RPMI7951 (cell line): ENCODE data around the gene PRLR. TPM values are rescaled to one million over a fixed set of nuclear protein-coding genes. Genes with fewer than 3 reads are reported as not detected.
"Not testable (repeated sequence)": the region's sequence is repeated elsewhere in the genome, so short reads cannot be mapped to it uniquely, and the experiment has no call there.

Experiments
- DNase-seq: peaks from one replicate; pipeline ENCODE4 v3.0.0-alpha.2; 2012; ENCODE audit warnings: low read depth
- total RNA-seq: library from RNA; depleted of rRNA; stranded (reverse); fragments of >200 nt; shearing (Covaris generic); gene quantifications from 2 replicates; pipeline ENCODE4 v1.2.3, GENCODE V29; 2014; rRNA removed

PRLR gene
- total RNA-seq = 0.10 and 0.12 TPM in 2 replicates

DNA sequence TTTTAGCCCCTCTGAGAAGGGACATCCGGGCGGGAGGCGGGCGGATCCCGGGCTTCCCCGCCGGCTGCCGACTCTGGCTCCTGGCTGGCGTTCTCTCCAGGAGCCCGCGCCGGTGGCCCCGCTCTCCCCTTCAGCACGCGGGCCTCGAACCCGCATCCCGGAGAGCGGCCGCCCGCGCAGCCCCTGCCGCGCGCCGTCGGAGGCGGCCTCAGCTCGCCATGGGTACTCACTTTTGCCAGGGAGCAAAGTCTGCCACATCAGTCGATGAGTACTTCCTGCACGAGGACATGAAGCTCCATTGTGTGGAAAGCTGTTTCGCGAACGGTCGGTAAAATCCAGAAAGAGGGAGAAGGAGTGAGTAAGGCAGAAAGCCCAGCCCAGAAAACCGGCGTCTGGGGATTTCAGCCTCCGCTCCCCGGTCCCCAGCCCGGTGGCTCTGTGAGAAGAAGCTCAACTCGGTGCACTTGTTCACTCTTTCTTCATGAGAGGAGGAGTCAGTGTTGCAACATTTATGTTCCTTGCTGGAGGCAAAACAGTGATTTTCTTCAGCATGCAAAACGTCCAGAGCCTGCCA lies at the start of gene PRLR:
Gene PRLR, minus strand, starts transcription at position 450 of the 574 bp plus-strand sequence. CDS start 140,867 bp downstream, outside the sequence.
- DNase-seq = peak; percentile 19

DNA sequence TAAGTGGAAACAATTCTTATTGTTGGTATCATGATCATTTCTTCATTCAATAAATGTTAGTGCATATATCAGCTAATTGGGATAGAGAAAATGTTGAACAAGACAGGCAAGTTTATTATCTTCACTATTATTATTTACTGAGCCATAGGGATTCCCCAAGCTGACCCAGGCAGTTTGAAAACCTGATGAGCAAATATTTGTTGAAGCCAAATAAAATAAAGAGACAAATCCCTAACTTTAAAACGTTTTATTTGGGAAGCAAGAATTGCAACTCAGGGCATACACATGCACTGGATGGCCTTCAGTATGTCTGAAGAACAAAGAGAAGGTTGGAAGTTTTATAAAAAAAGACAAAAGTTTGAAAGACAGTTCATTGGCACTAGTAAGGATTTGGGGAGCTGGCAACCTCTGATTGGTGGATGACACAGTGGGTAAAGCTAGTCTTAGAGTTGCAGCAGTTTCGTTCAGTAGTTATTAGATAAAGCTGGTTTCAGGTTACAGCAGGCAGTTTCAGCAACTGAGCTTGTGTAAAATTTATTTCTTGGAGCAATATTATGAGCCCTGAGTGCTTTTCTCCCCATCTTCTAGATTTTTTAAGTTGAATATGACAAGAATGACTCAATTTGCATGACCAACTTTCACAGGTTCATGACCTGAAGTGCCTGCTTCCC lies 44.7 kb upstream of the PRLR start:
- DNase-seq = no peak

DNA sequence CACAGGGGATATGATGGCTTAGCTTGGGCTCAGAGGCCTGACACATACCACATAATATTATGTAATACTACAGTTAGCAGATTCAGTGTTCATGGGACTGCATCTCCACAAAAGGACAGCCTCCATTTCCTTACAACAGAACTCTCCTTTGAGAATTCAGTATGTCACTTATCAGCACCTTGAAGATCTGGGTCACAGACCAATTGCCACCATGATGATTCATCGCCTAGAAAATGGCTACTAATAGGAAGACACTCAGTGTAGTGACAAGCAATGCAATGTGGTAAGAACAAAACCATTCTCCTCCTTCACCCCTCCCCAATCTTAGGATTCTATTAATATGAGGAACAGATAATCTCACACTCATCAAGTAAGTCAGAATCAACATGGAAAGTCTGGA lies 38.7 kb upstream of the PRLR start:
- no peak for DNase-seq

DNA sequence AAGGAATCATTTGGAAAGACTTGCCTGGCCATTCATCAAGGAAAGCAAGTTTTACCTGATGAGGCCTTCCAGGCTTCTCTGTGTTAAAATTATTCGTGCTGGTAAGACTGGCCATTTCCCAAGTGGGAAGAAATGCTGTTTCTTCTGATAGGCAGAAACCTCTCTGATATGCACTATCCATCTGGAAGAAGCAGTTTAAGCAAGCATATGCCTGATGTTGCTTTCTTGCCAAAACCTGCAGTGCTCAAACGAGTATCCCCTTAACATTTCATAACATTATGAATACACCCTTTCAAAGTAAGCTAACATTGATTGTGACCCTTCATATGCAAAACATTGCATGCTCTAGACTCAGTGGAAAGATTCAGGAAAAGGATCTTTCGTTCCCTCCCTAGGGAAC lies 36.0 kb upstream of the PRLR start:
- no peak for DNase-seq

DNA sequence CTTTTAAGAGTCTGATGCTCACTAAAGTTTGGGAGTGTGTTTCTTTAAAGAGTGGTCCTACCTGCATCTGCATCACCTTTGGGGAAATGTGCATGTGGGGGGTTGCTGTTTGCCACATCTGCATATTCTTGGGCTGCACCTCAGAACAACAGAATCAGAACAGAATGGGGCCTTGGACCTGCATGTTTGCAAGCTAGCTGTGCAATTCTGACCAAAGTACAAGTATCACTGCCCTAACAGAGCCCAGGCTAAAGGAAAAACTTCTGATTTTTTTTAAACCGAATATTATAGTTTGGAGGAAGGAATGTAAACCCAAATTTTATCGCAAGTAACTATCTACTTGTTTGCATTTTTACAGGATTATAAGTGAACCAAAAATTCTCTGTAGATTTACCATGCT lies 34.2 kb upstream of the PRLR start:
- no peak for DNase-seq

DNA sequence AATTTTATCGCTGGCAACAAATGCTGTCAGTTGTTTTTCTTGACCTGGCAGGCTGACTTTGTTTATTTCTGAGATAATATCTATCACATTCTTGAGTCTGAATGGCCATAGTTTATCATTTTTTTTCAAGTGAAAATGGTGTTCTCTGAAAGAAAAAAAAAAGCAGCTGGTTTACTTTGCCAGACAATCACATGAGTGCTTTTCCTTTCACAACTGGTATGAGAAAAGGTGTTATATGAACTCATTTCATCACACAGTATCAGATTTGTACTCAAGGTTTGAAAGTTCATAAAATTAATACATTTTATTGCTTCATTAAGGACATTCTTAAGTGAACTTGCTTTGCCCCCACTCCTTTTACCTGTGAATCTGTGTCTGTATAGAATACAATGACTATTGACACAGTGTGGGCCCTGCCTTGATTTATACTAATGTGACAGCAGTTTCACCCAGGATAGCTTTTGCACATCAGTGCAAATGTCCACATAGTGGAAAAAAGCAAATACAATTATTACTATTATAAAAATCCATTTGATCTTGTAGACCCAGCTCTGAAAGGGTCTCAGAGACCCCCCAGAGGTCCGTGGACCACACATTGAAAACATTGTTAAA lies 33.1 kb upstream of the PRLR start:
- DNase-seq = no peak

DNA sequence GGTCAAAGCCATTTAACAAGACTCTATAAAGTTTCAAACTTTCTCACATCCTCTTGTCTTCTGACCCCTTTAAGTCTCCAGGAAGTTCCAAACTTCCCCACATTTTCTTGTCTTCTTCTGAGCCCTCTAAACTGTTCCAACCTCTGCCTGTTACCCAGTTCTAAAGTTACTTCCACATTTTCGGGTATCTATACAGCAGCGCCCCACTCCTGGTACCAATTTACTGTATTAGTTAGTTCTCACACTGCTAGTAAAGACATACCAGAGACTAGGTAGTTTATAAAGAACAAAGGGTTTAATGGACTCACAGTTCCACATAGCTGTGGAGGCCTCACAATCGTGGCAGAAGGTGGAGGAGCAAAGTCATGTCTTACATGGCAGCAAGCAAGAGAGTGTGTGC lies 23.3 kb upstream of the PRLR start:
- DNase-seq = no peak

DNA sequence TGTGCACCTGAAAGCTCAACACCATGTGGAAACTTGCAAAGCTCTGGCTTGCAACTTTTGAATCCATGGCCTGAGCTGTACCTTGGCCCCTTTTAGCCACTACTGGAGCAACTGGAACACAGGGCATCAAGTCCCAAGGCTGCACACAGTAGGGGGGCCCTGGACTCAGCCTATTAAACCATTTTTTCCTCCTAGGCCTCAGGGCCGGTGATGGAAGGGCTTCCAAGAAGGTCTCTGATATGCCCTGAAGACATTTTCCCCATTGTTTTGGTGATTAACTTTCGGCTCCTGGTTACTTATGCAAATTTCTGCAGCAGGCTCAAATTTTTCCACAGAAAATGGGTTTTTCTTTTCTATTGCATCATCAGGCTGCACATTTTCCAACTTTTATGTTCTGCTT lies 22.7 kb upstream of the PRLR start:
- no peak for DNase-seq

DNA sequence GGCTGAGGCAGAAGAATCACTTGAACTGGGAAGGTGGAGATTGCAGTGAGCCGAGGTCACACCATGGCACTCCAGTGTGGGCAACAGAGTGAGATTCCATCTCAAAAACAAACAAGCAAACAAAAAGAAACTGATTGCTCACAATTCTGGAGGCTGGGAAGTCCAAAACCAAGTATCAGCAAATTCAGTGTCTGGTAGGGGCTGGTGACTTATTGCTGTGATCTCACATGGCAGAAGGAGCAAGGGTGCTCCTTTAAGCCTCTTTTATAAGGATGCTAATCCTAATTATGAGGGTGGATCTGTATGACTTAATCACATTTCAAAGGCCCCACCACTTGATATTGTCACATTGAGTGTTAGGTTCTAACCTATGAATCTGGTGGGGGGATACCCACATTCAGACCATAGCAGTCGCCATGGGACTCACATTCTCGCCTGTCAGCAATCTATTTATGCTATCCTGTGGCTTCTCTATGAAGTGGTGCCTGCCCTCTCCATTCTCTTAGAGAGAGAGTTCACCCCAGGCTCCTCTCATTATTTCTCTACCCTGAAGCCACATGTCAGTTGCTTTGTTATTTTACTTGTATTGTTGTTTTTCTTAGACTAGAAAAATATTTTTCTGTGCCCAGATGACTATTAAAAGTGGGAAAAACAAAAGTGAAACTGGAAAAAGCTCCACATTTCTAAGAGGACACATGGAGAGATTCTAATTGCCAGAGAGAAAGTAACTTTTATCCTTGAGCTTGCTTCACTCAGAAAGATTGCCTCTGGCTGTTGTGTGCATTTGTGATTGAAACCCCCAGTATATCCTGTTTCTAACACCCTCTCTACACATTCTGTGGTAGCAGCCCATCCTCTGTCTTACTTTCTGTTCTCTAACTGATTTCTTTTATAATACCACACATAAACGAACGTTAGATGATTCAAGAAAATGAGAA lies 18.8 kb upstream of the PRLR start:
- peak; percentile 25 for DNase-seq

DNA sequence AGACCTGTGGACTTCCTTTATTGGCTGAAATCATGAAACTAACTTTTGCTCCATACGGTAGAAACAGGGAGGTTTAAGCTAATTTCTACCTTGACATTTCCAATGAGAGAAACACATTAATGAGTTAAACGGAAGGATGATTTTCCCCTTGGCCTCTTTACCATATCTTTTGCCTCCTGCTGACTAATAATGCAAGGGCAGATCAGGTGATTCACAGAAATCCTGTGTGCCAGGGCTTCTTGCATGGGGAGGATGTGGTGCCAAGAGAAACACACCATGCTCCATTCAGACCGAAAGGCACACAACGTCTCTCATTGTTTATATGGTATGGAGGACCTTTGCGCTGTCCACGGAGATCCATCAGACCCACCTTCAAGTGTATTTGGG lies 17.4 kb upstream of the PRLR start:
- peak; percentile 54 for DNase-seq

DNA sequence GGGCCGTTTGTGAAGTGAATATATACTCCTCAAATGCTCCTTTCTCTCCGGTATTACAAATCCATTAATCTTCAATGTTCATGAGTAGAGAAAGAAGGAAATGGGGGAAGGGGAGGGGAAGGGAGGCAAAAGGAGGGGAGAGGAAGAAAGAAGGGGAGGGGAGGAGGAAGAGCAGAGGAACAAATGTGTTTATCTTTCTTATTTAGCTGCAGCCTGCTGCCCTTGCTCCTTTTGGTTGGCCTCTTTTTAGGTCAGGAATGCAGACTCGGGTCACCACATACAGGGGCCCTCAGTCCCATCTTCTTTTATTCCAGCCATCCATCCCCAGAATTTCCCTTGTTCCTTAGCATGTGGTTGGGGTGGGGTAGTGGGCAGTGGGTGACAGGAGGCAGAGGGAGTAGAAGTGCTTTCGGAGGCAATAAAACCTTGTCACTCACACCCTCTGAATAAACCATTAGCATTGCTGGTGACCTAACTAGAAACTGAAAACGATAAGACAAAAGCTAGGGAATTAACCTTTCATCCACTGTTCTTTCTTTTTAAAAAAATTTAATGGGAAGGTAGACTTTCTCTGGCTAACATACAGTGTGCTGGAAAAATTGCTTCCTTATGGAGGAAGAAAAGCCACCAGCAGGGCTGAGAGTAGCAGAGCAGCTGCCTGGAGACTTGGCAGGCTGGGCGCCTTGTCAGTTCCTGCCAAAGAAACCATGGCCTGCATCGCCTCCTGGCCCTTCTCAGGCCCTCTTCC lies 16.8 kb upstream of the PRLR start:
- peak; percentile 45 for DNase-seq

DNA sequence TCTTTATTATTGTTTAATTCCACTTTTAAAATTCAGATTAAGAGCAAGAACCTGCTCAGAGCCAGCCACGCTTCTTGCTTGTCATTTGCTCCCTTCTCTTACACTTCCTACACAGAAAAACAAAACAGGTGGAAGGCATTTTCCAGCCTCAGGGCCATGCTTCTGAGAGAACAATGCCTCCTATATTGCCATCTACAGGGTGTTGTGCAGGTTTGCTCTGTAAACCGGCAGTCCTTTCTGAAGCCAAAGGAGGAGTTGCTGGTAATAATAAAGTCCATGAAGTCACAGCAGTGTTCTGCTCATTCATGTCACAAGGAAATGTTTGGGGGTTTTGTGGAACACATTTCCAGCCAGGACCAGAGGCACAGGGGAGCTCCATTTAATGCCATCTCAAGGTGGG lies 16.1 kb upstream of the PRLR start:
- no peak for DNase-seq

DNA sequence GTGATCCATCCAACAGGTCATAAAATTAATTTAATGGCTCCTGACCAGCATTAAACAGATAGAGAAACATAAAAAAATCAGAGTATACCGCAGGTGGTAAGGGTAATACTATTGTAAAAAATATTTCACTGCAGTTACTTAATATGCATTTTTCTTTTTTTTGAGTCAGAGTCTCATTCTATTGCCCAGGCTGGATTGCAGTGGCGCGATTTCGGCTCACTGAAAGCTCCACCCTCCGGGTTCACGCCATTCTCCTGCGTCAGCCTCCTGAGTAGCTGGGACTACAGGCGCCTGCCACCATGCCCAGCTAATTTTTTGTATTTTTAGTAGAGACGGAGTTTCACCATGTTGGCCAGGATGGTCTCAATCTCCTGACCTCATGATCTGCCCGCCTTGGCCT lies 15.1 kb upstream of the PRLR start:
- DNase-seq = not testable (repeated sequence)

DNA sequence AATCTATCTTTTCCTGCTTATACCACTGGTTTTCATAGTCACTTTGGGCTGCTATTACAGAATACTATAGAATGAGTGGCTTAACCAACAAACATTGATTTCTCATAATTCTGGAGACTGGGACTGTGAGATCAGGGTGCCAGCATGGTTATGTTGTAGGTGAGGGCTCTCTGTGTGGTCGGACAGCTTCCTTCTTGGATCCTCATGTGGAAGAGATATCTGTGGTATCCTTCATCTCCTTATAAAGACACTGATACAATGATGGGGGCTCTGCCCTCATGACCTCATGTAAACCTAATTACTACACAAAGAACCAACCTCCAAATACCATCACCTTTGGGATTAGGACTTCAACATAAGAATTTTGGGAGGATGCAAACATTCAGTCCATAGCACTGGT lies 13.9 kb upstream of the PRLR start:
- DNase-seq = no peak

DNA sequence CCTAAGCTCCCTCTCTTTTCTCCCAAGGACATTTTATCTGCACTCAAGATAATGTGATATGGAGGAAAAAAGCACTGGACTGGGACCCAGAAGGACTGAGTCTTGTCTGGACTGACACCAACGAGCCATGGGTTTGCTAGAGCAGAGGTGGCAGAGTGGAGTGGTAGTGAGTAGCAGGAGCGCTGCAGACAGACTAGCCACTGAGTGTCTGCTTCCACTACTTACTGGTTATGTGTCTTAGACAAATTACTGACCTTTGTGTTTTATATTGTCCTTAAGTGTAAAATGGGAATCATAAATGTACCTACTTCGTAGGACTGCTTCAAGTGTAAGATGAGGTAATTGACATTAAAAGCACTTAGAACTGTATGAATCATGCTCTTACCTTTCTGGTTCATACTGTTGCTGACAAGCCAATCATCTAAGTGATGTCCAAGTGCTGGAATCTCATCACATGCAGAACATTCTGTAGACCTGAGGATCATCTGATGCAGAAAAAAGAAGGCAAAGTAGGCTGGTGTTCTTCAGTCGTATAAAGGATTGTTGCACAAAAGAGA lies 12.5 kb upstream of the PRLR start:
- no peak for DNase-seq

DNA sequence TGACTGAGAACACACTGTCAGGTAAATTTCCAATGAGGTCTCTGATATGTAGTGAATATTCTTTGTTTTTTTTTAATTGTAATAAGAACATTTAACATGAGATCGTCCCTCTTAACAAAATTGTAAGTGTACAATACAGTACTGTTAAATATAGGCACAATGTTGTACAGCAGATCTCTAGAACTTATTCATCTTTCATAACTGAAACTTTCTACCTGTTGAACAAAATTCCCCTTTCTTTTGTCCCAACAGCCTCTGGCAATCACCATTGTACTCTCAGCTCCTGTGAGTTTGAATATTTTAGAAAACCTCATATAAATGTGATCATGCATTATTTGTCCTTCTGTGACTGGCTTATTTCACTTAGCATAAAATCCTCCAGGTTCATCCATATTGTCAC lies 10.6 kb upstream of the PRLR start:
- no peak for DNase-seq

DNA sequence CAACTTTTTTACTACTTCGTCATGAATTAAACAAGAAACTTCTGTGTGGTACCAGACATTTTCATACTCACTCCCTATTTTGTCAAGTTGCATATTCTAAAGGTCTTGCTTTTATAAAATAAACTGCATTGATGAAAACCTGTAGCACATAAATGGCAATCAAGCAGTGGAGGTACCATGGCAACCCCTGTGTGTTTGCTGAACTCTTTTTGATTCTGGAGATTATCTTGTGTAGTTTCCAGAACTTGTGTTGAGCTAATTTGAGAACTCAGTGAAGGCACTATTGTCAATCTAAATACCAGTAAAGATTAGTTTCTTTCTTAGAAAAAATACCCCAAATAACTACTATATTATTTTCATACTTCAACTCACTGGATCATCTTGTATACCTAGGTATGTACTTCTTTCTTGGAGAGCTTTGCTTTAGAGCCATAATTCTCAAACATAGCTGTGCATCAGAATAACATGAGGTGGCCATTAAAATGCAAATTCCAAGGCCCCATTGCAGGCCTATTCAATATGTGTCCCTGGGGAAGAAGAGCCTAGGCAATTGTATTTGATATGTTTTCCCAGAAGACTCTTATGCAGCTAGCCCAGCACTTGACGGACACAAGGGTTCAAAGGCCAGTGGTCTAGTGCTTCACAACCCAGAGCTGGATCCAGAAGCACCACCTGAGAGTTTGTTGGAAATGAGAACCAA lies 9.8 kb upstream of the PRLR start:
- DNase-seq = no peak

DNA sequence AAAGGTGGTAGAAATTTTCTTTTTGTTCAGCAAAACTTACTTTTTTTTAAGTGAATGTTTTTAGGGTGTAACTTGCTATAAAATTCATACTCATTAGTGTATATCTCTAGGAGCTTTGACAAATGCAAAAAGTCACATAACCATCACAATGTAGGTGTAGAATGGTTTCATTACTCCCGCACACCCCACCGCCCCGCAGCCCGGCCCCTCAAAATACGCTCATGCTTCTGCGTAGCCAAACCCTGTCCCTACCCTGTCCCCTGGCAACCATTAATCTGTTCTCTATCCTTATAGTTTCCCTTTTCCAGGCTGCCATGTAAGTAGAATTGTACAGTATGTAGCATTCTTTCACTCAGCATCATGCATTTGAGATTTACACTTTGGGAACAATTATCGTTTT lies 9.2 kb upstream of the PRLR start:
- DNase-seq = no peak

DNA sequence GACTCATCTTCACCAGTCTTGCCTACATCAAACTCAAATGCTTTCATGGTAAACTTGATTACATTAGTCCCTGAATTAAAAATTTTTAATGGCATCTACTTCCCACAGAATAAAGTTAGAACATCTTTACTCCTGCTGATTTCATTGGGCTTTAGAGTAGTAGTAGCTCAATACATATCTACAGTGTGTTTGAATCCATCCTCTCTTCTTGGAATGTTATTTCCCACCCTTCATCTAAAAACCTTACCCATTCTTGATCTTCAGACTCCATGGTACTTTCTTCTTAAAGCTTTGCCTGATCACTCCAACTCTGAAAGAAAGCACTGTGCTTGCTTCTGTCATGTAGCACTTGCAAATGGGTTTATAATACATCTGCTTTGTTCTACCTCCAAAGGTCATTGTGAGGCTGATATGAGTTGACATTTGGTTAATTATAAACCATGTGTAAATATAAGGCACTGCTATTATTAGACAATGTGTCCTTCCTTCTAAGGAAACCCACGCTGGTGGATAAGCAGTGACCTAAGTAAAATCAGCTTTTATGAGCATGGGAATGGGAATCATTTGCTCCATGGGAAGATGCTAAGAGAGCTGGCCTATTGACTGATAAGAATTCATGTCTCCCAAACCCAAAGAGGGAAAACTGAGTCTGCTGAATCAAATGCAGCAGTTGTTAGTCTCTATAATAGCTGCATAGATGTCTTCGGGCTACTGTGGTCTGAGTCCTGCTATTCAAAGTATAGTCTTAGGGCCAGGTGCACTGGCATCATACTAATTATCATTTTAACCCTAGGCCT lies 7.5 kb upstream of the PRLR start:
- no peak for DNase-seq

DNA sequence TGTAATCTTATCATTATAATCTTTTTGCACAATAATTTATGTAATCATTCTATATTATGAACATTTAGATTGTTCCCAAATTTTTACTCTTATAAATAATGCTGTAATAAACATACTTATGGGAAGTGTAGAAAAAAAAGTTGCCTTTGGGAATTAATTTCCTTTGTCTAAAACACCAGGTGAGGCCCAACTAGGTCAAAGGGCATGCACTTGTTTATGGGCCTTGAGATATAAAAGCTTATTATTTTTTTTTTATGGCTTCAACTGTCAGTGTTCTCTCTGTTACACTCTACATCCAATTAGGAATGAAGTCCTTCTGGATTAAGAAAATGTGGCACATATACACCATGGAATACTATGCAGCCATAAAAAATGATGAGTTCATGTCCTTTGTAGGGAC lies 6.5 kb upstream of the PRLR start:
- no peak for DNase-seq
